Bronchial epithelial cell (primary cell): ENCODE measurements around the gene FAM78B. TPM values are rescaled to one million over a fixed set of nuclear protein-coding genes. Genes with fewer than 3 reads are reported as not detected.

ENCODE experiments used
- DNase-seq: peaks from one replicate; pipeline ENCODE4 v3.0.0-alpha.2; 2010; ENCODE audit warnings: low read depth
- FAIRE-seq: peaks from 2 replicates; lab custom pipeline; 2011; peaks lifted over from hg19 to GRCh38; lab: Jason Lieb, UNC
- H3K27me3 ChIP-seq: 2 replicates; pipeline ENCODE4 v1.5.1; 2011; ENCODE audit warnings: low read length; ENCODE audit not compliant: control insufficient read depth, insufficient read depth
- H3K36me3 ChIP-seq: 2 replicates; pipeline ENCODE4 v1.5.1; 2011; ENCODE audit warnings: low read length; ENCODE audit not compliant: control insufficient read depth, insufficient read depth
- H3K4me3 ChIP-seq: 2 replicates; pipeline ENCODE4 v1.5.1; 2011; ENCODE audit warnings: mild to moderate bottlenecking, low read depth, low read length, control low read depth
- CTCF ChIP-seq: IDR thresholded peaks from 2 replicates; pipeline ENCODE4 v1.5.1; 2011; ENCODE audit warnings: mild to moderate bottlenecking, moderate library complexity, low read length, control low read depth, inconsistent platforms; ENCODE audit not compliant: insufficient read depth, severe bottlenecking
- total RNA-seq: library from RNA; depleted of rRNA; stranded (reverse); fragments of >200 nt; gene quantifications from 2 replicates; pipeline ENCODE4 v1.2.1, GENCODE V29; 2014

The FAM78B gene
- total RNA-seq, 1 donor from 2014 or later = 0.26 TPM

GRCh38 chr1:166026555-166026954 lies 140.2 kb downstream of the FAM78B start:
- no peak for TF ChIP-seq CTCF
- H3K4me3 ChIP-seq = no peak overlapping the region
- DNase-seq (no peak), FAIRE-seq (no peak)
- H3K36me3 ChIP-seq = no peaks in the 10 kb centered on the region
- no peaks in the 10 kb centered on the region for H3K27me3 ChIP-seq

GRCh38 chr1:166026143-166026542 lies 140.7 kb downstream of the FAM78B start:
- DNase-seq = no peak
- no peak for TF ChIP-seq CTCF
- FAIRE-seq = no peak
- H3K4me3 ChIP-seq = no peak overlapping the region
- H3K36me3 ChIP-seq = no peaks in the 10 kb centered on the region
- H3K27me3 ChIP-seq = no peaks in the 10 kb centered on the region

GRCh38 chr1:166020210-166020609 lies 146.6 kb downstream of the FAM78B start:
- Histone ChIP-seq H3K27me3 (no peaks in the 10 kb centered on the region), H3K36me3 (no peaks in the 10 kb centered on the region), H3K4me3 (no peak overlapping the region)
- DNase-seq (no peak), FAIRE-seq (no peak)
- TF ChIP-seq CTCF = no peak
